ENCODE measurements around the gene GULP1.

DNA sequence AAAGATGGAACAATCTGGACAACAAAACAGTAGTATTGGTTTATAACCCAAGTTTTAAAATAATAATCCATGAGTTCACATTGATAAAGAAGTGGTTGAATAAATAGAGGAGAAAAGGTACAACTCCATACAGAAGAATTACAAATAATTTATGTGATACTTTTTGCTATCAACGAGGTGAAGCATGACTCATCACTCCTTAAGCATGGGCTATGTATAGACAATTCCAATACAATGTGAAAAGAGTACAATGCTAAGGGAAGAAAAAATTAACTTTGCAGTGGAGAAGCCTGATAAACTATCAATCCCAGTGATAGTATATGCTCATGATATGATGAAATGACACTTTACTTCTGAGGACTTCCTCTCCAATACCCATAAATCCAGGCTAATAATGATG is 312.9 kb downstream of the GULP1 start:
- TF ChIP-seq MTA3 (CRISPR knock-in tag; IDR thresholded peaks at IDR 0.05) (no peak), MAFF (IDR thresholded peaks at IDR 0.05; ENCODE audit: low read depth, low read length) (no peak), MTA1 (CRISPR knock-in tag; IDR thresholded peaks at IDR 0.05; ENCODE audit: borderline replicate concordance) (no peak), ONECUT2 (CRISPR knock-in tag; IDR thresholded peaks at IDR 0.05) (no peak), ZNF331 (CRISPR knock-in tag; IDR thresholded peaks at IDR 0.05) (no peak), KMT2B (CRISPR knock-in tag; IDR thresholded peaks at IDR 0.05) (no peak), ESRRA (CRISPR knock-in tag; IDR thresholded peaks at IDR 0.05; ENCODE audit: low read depth) (no peak)
- TF ChIP-seq, protein P1, sequence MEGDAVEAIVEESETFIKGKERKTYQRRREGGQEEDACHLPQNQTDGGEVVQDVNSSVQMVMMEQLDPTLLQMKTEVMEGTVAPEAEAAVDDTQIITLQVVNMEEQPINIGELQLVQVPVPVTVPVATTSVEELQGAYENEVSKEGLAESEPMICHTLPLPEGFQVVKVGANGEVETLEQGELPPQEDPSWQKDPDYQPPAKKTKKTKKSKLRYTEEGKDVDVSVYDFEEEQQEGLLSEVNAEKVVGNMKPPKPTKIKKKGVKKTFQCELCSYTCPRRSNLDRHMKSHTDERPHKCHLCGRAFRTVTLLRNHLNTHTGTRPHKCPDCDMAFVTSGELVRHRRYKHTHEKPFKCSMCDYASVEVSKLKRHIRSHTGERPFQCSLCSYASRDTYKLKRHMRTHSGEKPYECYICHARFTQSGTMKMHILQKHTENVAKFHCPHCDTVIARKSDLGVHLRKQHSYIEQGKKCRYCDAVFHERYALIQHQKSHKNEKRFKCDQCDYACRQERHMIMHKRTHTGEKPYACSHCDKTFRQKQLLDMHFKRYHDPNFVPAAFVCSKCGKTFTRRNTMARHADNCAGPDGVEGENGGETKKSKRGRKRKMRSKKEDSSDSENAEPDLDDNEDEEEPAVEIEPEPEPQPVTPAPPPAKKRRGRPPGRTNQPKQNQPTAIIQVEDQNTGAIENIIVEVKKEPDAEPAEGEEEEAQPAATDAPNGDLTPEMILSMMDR (CRISPR knock-in tag; IDR thresholded peaks at IDR 0.05) = no peak
- TF ChIP-seq, protein P2, sequence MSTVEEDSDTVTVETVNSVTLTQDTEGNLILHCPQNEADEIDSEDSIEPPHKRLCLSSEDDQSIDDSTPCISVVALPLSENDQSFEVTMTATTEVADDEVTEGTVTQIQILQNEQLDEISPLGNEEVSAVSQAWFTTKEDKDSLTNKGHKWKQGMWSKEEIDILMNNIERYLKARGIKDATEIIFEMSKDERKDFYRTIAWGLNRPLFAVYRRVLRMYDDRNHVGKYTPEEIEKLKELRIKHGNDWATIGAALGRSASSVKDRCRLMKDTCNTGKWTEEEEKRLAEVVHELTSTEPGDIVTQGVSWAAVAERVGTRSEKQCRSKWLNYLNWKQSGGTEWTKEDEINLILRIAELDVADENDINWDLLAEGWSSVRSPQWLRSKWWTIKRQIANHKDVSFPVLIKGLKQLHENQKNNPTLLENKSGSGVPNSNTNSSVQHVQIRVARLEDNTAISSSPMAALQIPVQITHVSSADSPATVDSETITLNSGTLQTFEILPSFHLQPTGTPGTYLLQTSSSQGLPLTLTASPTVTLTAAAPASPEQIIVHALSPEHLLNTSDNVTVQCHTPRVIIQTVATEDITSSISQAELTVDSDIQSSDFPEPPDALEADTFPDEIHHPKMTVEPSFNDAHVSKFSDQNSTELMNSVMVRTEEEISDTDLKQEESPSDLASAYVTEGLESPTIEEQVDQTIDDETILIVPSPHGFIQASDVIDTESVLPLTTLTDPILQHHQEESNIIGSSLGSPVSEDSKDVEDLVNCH (CRISPR knock-in tag; IDR thresholded peaks at IDR 0.05) = no peak

All from HepG2 (cell line).